A549 (cell line): ENCODE measurements around the gene TLDC2.

Source experiments
- CTCF ChIP-seq: fragments of >200 bp; sonication (Bioruptor Twin); formaldehyde crosslinking; IDR thresholded peaks from 3 replicates; pipeline ENCODE4 v1.5.1; 2016
- HOXA7 ChIP-seq: fragments of 250-450 bp; sonication (Bioruptor Pico); IDR thresholded peaks from 2 replicates; pipeline ENCODE4 v1.5.0; 2020; ENCODE audit warnings: mild to moderate bottlenecking, moderate library complexity
- MAX ChIP-seq: IDR thresholded peaks from 2 replicates; pipeline ENCODE4 v1.6.1; 2012
- MYC ChIP-seq: IDR thresholded peaks from 2 replicates; pipeline ENCODE4 v1.6.1; 2012; ENCODE audit warnings: mild to moderate bottlenecking, inconsistent platforms, low read length, improper control_type of control experiment, borderline replicate concordance
- POLR2A ChIP-seq: IDR thresholded peaks from 2 replicates; pipeline ENCODE4 v1.6.1; 2012; ENCODE audit warnings: mild to moderate bottlenecking, low read length
- POLR2AphosphoS2 ChIP-seq: conservative IDR thresholded peaks from 2 replicates; pipeline ENCODE4 v1.6.1; 2012; ENCODE audit warnings: low read length, improper control_type of control experiment, inconsistent platforms
- RCOR1 ChIP-seq: fragments of 150-350 bp; IDR thresholded peaks from 2 replicates; pipeline ENCODE4 v1.6.1; 2014; ENCODE audit warnings: antibody characterized with exemption, low read length, low read depth
- REST ChIP-seq: fragments of 200-600 bp; sonication (generic); IDR thresholded peaks from 2 replicates; pipeline ENCODE4 v1.6.1; 2016; ENCODE audit warnings: antibody characterized with exemption, mild to moderate bottlenecking, moderate library complexity
- RFX5 ChIP-seq: fragments of 450-650 bp; IDR thresholded peaks from 2 replicates; pipeline ENCODE4 v1.7.1; 2014; ENCODE audit warnings: antibody characterized with exemption, mild to moderate bottlenecking, moderate library complexity

- TF ChIP-seq CTCF, result peak; percentile 92
- no peak for TF ChIP-seq RCOR1
- no peak for TF ChIP-seq MAX
- no peak for TF ChIP-seq POLR2A
- no peak for TF ChIP-seq MYC
- no peak for TF ChIP-seq RFX5
- no peak for TF ChIP-seq REST
- no peak for TF ChIP-seq HOXA7 (CRISPR knock-in tag)
- TF ChIP-seq POLR2AphosphoS2, result no peak
Measured at GRCh38 chr20:36886859-36887751, 11.2 kb downstream of the TLDC2 start.
